GM20000 (cell line): ENCODE data around the gene TRIM47.

Source experiments
- DNase-seq: peaks from one replicate; pipeline ENCODE4 v3.0.0; 2012; ENCODE audit warnings: low spot score
- CTCF ChIP-seq: IDR thresholded peaks from 2 replicates; pipeline ENCODE4 v1.5.1; 2012; ENCODE audit warnings: mild to moderate bottlenecking, control low read depth; ENCODE audit errors: extremely low read depth, missing control alignments

Gene TRIM47

DNA sequence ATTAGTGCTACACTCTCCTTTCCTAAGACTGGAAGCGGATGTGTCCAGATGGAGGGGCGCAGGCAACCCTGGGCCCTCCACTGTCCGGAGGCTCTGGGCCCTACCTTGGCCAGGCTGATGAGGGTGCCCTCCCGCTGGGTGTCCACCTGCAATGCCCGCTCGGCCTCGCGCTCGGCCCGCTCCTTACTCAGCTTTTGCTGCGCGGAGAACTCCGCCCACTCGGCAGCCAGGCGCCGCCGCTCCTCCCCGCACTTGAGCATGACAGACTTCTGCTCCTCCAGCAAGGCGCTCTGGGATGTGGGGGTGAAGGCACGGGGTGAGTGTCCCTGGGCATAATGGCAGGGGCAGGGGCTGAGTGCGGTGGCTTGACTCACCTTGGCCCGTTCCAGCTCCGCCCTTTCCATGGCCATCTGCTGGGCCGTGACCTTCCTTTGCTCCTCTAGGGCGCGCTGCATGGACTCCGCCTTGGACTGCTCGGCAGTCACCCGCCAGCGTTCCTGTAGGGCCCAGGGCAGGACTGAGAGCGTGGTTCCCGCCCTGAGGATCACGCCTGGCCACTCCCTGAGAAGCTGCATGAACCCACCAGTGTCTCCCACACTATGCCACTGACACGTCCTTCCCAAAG lies 36.4 kb upstream of the TRIM47 start:
- no peak for TF ChIP-seq CTCF

GRCh38 chr17:75913537-75914210 lies 35.3 kb upstream of the TRIM47 start:
- no peak for DNase-seq
- no peak for TF ChIP-seq CTCF

More for the DNA sequence above, 36.4 kb upstream of the TRIM47 start:
- DNase-seq = no peak

DNA sequence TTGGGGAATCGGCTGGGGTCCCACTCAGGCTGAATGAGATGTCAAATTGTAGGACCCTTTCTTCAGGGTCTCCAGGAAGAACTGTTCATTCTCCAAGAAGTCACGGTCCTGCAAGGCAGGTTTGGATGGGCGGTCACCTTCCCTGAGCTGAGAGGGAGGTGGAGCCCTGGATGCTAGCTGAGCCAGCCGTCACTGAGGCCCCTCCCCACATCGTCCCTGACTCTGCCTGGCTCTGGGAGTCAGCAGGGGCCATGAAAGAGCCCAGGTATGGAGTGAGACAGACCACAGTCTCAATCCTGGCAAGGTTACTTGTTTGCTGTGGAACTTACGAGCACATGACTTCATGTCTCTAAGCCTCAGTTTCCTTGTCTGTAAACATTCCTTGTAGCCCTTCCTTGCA lies 32.3 kb upstream of the TRIM47 start:
- TF ChIP-seq CTCF = no peak
- no peak for DNase-seq

- TF ChIP-seq CTCF = no peak
- DNase-seq = no peak
Measured at GRCh38 chr17:75909812-75910274, 31.5 kb upstream of the TRIM47 start.

GRCh38 chr17:75909051-75909811 lies 30.9 kb upstream of the TRIM47 start:
- TF ChIP-seq CTCF = no peak
- no peak for DNase-seq

- DNase-seq = no peak
- no peak for TF ChIP-seq CTCF
Measured at GRCh38 chr17:75908201-75908600, 29.8 kb upstream of the TRIM47 start.

- no peak for DNase-seq
- TF ChIP-seq CTCF = no peak
Measured at GRCh38 chr17:75906143-75906884, 27.9 kb upstream of the TRIM47 start.
